OCI-LY3 (cell line): ENCODE data around the gene DTD1.

ENCODE experiments used
- EZH2phosphoT487 ChIP-seq: fragments of 200-600 bp; shearing (Covaris generic); IDR thresholded peaks from 2 replicates; pipeline ENCODE4 v1.6.1; 2018; ENCODE audit warnings: antibody characterized with exemption, mixed run types, low read depth
- TF ChIP-seq, protein P1 (sequence below): fragments of 200-600, 300-600 bp; sonication (generic); IDR thresholded peaks from 2 replicates; pipeline ENCODE4 v1.5.1; 2014; ENCODE audit warnings: antibody characterized with exemption, low read length, low read depth

DNA sequence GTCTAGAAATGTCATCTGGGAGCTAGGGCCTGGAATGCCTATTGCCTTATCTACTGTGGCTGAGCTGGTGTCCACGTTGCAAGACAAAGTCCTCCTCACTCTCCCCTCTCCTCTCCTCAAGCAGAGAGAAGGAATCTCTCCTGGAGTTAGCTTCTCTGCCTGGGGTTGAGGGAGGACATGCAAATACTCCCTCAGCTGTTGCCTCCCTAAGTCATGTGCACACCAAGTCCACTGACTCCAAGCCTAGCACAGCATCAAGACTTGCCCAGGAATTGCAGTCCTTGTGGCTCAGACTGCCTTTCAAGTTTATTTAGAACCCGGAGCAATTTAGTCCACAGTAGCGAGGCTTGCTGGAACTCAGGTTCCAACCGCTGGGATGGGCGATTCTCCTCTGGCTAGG is 187.8 kb downstream of the DTD1 start:
- TF ChIP-seq EZH2phosphoT487: no peak
- TF ChIP-seq, protein P1, sequence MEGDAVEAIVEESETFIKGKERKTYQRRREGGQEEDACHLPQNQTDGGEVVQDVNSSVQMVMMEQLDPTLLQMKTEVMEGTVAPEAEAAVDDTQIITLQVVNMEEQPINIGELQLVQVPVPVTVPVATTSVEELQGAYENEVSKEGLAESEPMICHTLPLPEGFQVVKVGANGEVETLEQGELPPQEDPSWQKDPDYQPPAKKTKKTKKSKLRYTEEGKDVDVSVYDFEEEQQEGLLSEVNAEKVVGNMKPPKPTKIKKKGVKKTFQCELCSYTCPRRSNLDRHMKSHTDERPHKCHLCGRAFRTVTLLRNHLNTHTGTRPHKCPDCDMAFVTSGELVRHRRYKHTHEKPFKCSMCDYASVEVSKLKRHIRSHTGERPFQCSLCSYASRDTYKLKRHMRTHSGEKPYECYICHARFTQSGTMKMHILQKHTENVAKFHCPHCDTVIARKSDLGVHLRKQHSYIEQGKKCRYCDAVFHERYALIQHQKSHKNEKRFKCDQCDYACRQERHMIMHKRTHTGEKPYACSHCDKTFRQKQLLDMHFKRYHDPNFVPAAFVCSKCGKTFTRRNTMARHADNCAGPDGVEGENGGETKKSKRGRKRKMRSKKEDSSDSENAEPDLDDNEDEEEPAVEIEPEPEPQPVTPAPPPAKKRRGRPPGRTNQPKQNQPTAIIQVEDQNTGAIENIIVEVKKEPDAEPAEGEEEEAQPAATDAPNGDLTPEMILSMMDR: no peak
